Coronary artery (tissue), 2 donors: ENCODE results near the gene APCDD1L.

Experiments
- DNase-seq: peaks from one replicate; pipeline ENCODE4 v3.0.0-alpha.2; 2017; ENCODE audit warnings: low spot score
- H3K27ac ChIP-seq, 2 donors: fragments of 200-600 bp; sonication (generic); one replicate each; pipeline ENCODE4 v1.5.1; 2016 to 2019
- H3K4me3 ChIP-seq: fragments of 200-600 bp; sonication (generic); 2 replicates; pipeline ENCODE4 v1.5.1; 2016; ENCODE audit warnings: mild to moderate bottlenecking, moderate library complexity
- CTCF ChIP-seq: fragments of 200-600 bp; sonication (generic); IDR thresholded peaks from one replicate; pipeline ENCODE4 v1.5.1; 2019; ENCODE audit warnings: antibody characterized with exemption

APCDD1L gene

GRCh38 chr20:58478141-58478805 lies 36.9 kb downstream of the APCDD1L start:
- H3K4me3 ChIP-seq, result no peak overlapping the region
- no peak for DNase-seq
- H3K27ac ChIP-seq, result no peak overlapping the region
- TF ChIP-seq CTCF, result no peak

GRCh38 chr20:58475466-58475865 lies 39.7 kb downstream of the APCDD1L start:
- no peak overlapping the region for H3K4me3 ChIP-seq
- no peak for DNase-seq
- no peak for TF ChIP-seq CTCF
- H3K27ac ChIP-seq, result no peak overlapping the region

- DNase-seq, result no peak
- Histone ChIP-seq H3K27ac (no peak overlapping the region), H3K4me3 (no peak overlapping the region)
- no peak for TF ChIP-seq CTCF
These were observed 41.5 kb downstream of the APCDD1L start for GRCh38 chr20:58473453-58474425.

- no peak for DNase-seq
- H3K27ac ChIP-seq, result no peak overlapping the region
- TF ChIP-seq CTCF, result no peak
- no peak overlapping the region for H3K4me3 ChIP-seq
These were observed 42.8 kb downstream of the APCDD1L start for GRCh38 chr20:58472273-58473018.

- no peak for TF ChIP-seq CTCF
- Histone ChIP-seq H3K27ac (no peak overlapping the region), H3K4me3 (no peak overlapping the region)
- no peak for DNase-seq
These were observed 43.7 kb downstream of the APCDD1L start for GRCh38 chr20:58471193-58472164.
